CD4-positive, alpha-beta memory T cell (primary cell): ENCODE results near the gene RPS6KL1. TPM values are rescaled to one million over a fixed set of nuclear protein-coding genes. Genes with fewer than 3 reads are reported as not detected.

Experiments
- CTCF ChIA-PET: fragments of 350-600 bp; sonication (Branson Sonifier 250); formaldehyde crosslinking; loops from one replicate; lab custom pipeline; 2021; ENCODE audit warnings: inconsistent platforms; ENCODE audit not compliant: partially characterized antibody; lab: Charles Lee
- POLR2A ChIA-PET: fragments of 350-600 bp; sonication (Branson Sonifier 250); formaldehyde crosslinking; loops from one replicate; lab custom pipeline; 2021; ENCODE audit not compliant: partially characterized antibody; lab: Charles Lee
- DNase-seq, 5 donors: peaks; one replicate each; pipeline versions ENCODE4 v3.0.0 to v3.0.0-alpha.2; 2020 to 2022; ENCODE audit warnings: mixed read lengths in 1 of 5
- H3K27ac ChIP-seq: one replicate; pipeline ENCODE4 v1.7.0; 2013; ENCODE audit warnings: low read depth, low read length
- H3K27me3 ChIP-seq: 2 replicates; pipeline ENCODE4 v1.7.0; 2013; ENCODE audit warnings: mild to moderate bottlenecking, low read length, moderate library complexity; ENCODE audit not compliant: insufficient read depth
- H3K36me3 ChIP-seq: 2 replicates; pipeline ENCODE4 v1.7.0; 2013; ENCODE audit warnings: mild to moderate bottlenecking, low read length, moderate library complexity; ENCODE audit not compliant: insufficient read depth
- H3K4me1 ChIP-seq: 2 replicates; pipeline ENCODE4 v1.7.0; 2013; ENCODE audit warnings: mild to moderate bottlenecking, low read length, moderate library complexity; ENCODE audit not compliant: insufficient read depth
- H3K4me3 ChIP-seq, 2 donors: one replicate each; pipeline ENCODE4 v1.7.0; 2013; ENCODE audit warnings: low read length in 2 of 2, mild to moderate bottlenecking in 1 of 2
- H3K9me3 ChIP-seq, 2 donors: one replicate each; pipeline ENCODE4 v1.7.0; 2013; ENCODE audit warnings: low read length in 2 of 2, control low read depth in 1 of 2; ENCODE audit not compliant: control insufficient read depth in 1 of 2
- H3K27ac Mint-ChIP-seq, 7 donors: one replicate each; pipeline ENCODE4 v1.8.0; 2020 to 2021; ENCODE audit warnings: mixed read lengths in 7 of 7, mild to moderate bottlenecking in 6 of 7, inconsistent platforms in 3 of 7, moderate library complexity in 3 of 7
- H3K27me3 Mint-ChIP-seq, 2 donors: one replicate each; pipeline ENCODE4 v1.8.0; 2020 to 2021; ENCODE audit warnings: mixed read lengths in 2 of 2
- H3K36me3 Mint-ChIP-seq, 2 donors: one replicate each; pipeline ENCODE4 v1.8.0; 2020 to 2021; ENCODE audit warnings: mixed read lengths in 2 of 2, inconsistent platforms in 1 of 2, mild to moderate bottlenecking in 1 of 2
- H3K4me1 Mint-ChIP-seq, 4 donors: one replicate each; pipeline ENCODE4 v1.8.0; 2020 to 2021; ENCODE audit warnings: mixed read lengths in 4 of 4, mild to moderate bottlenecking in 1 of 4
- H3K4me3 Mint-ChIP-seq, 8 donors: one replicate each; pipeline ENCODE4 v1.8.0; 2020 to 2021; ENCODE audit warnings: mixed read lengths in 8 of 8, mild to moderate bottlenecking in 7 of 8, moderate library complexity in 6 of 8, inconsistent platforms in 3 of 8
- H3K9me3 Mint-ChIP-seq, 8 donors: one replicate each; pipeline ENCODE4 v1.8.0; 2020 to 2021; ENCODE audit warnings: mixed read lengths in 8 of 8, mild to moderate bottlenecking in 5 of 8, inconsistent platforms in 3 of 8, moderate library complexity in 1 of 8
- intact Hi-C: fragments of 100-400 bp; cut with micrococcal nuclease; formaldehyde crosslinking; loops from one replicate; pipeline ENCODE4 v1.15.1; 2023
- polyA plus RNA-seq, 2 donors: library from polyadenylated mRNA; unstranded; fragments of 300-500 nt; fragmentation: Illumina TruSeq; gene quantifications; one replicate each; pipeline ENCODE4 v1.2.3, GENCODE V29; 2021
- total RNA-seq, 2 experiments: library from RNA; stranded (reverse); gene quantifications; one replicate each; pipeline ENCODE4 v1.2.3, GENCODE V29; 2021

The RPS6KL1 gene
- total and polyA plus RNA-seq, 4 experiments from 2014 or later = 0.45 to 2.9 (median 1.7) TPM

DNA sequence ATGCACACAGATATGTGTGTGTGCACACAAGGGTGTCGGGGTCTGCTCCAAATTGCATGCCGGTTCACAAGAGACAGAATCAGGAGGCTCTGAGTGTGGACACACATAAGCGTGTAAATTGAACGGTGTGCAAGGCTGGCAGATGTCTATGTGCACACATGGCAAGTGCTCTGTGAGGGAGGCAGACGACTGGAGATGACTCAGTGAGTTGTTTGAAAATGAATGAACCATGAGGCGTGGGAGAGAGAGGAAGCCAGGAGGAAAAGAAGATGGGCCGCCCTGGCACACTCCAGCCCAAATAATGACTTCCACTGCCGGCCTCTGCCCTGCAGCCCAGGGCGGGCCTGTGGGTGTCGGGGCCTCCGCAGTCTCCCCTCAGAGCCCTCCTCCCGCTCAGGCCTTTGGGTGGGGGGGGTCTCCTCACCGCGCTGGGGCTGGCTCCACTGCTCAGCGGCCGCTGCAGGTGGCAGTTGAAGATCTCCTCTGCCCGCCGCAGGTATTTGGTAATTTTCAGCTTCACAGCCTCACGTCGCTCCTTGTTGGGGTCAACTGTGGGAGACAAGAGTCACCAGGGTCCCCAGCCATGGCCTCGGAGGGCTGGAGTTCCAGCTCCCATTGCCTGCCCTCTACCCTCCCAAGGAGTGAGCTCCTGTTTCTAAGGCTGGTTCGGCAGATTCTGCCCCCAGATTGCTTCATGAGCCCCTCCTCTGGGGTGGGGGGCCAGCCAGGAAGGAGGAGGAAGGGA lies 3.5 kb downstream of the RPS6KL1 start:
- Histone ChIP-seq H3K27me3 (no peaks in the 10 kb centered on the region), H3K4me1 (no peaks in the 10 kb centered on the region), H3K9me3 (no peaks in the 10 kb centered on the region), H3K36me3 (no peaks in the 10 kb centered on the region), H3K27ac (no peak overlapping the region), H3K4me3 (no peak overlapping the region)
- no peak for DNase-seq
- ChIA-PET POLR2A (no interaction called here), CTCF (interaction anchor here (2.1 kb wide), 1 partner anchor 169 kb away, joined by 5 read pairs; no protein-coding TSS in a partner anchor)
- intact Hi-C loops = no loop called here
- H3K4me3 Mint-ChIP-seq = no peak overlapping the region
- no peaks in the 10 kb centered on the region for H3K36me3 Mint-ChIP-seq
- peaks cover 0 to 7% of the 10 kb centered on the region in 2 donors for H3K27me3 Mint-ChIP-seq
- H3K9me3 Mint-ChIP-seq = no peaks in the 10 kb centered on the region
- peak overlapping the region in 1 of 7 donors; percentile 72 for H3K27ac Mint-ChIP-seq
- peaks cover 3 to 8% (median 5%) of the 10 kb centered on the region in 4 donors for H3K4me1 Mint-ChIP-seq

- no peaks in the 10 kb centered on the region for H3K9me3 ChIP-seq
- no peaks in the 10 kb centered on the region for H3K4me1 ChIP-seq
- no peaks in the 10 kb centered on the region for H3K36me3 Mint-ChIP-seq
- no peak overlapping the region for H3K27ac Mint-ChIP-seq
- H3K27me3 Mint-ChIP-seq = peaks cover 0 to 1% of the 10 kb centered on the region in 2 donors
- H3K4me3 ChIP-seq = no peak overlapping the region
- ChIA-PET CTCF (no interaction called here), POLR2A (no interaction called here)
- peaks cover 0 to 6% (median 2%) of the 10 kb centered on the region in 4 donors for H3K4me1 Mint-ChIP-seq
- H3K36me3 ChIP-seq = no peaks in the 10 kb centered on the region
- H3K27ac ChIP-seq = no peak overlapping the region
- no peaks in the 10 kb centered on the region for H3K9me3 Mint-ChIP-seq
- H3K4me3 Mint-ChIP-seq = no peak overlapping the region
- no peak for DNase-seq
- H3K27me3 ChIP-seq = no peaks in the 10 kb centered on the region
- intact Hi-C loops = no loop called here
These were observed 4.7 kb downstream of the RPS6KL1 start for GRCh38 chr14:74918380-74918779.

DNA sequence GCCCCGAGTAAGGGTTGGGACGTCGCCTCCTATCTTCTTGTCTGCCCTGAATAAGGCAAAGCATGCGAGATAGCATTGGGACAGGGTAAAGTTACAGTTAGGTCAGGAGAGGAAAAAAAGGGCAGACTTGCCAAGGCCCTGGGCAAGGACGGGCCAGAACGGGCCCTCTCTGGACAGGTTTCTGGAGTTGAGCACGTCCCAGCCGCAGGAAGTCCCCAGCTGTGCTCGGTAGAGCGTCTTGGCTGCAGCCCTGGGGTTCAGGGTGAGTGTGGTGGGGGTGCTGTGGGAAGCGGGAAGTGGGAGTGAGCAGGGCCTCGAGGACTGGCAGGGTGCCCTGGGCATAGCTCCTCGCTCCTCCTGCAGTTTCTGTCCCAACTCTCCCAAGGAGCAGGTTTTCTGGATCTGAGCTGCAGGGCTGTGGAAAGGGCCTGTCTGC lies 5.4 kb downstream of the RPS6KL1 start:
- CTCF ChIA-PET = interaction anchor here (1.1 to 2.1 kb wide), 4 partner anchors 12 to 171 kb away, joined by 3 to 8 read pairs (median 5); no protein-coding TSS in a partner anchor
- DNase-seq = no peak
- no peaks in the 10 kb centered on the region for H3K4me1 ChIP-seq
- H3K9me3 ChIP-seq = no peaks in the 10 kb centered on the region
- H3K27ac ChIP-seq = no peak overlapping the region
- H3K27me3 ChIP-seq = no peaks in the 10 kb centered on the region
- Mint-ChIP-seq H3K27me3 (no peaks in the 10 kb centered on the region), H3K9me3 (no peaks in the 10 kb centered on the region), H3K36me3 (no peaks in the 10 kb centered on the region), H3K4me1 (peaks cover 0 to 6% (median 2%) of the 10 kb centered on the region in 4 donors), H3K27ac (peak overlapping the region in 2 of 7 donors; percentile 32 to 43), H3K4me3 (no peak overlapping the region)
- no peak overlapping the region for H3K4me3 ChIP-seq
- POLR2A ChIA-PET = no interaction called here
- H3K36me3 ChIP-seq = no peaks in the 10 kb centered on the region
- intact Hi-C loops = no loop called here

- Histone ChIP-seq H3K4me1 (no peaks in the 10 kb centered on the region), H3K36me3 (no peaks in the 10 kb centered on the region), H3K4me3 (no peak overlapping the region), H3K27me3 (no peaks in the 10 kb centered on the region), H3K27ac (no peak overlapping the region), H3K9me3 (no peaks in the 10 kb centered on the region)
- no peak overlapping the region for H3K27ac Mint-ChIP-seq
- CTCF ChIA-PET = interaction anchor here (1.1 to 2.1 kb wide), 4 partner anchors 12 to 172 kb away, joined by 3 to 8 read pairs (median 5); no protein-coding TSS in a partner anchor
- POLR2A ChIA-PET = no interaction called here
- no peak for DNase-seq
- no peak overlapping the region for H3K4me3 Mint-ChIP-seq
- H3K9me3 Mint-ChIP-seq = no peaks in the 10 kb centered on the region
- intact Hi-C loops = no loop called here
- no peaks in the 10 kb centered on the region for H3K27me3 Mint-ChIP-seq
- peaks cover 0 to 1% (median 0%) of the 10 kb centered on the region in 4 donors for H3K4me1 Mint-ChIP-seq
- no peaks in the 10 kb centered on the region for H3K36me3 Mint-ChIP-seq
These were observed 5.9 kb downstream of the RPS6KL1 start for GRCh38 chr14:74917178-74917543.

DNA sequence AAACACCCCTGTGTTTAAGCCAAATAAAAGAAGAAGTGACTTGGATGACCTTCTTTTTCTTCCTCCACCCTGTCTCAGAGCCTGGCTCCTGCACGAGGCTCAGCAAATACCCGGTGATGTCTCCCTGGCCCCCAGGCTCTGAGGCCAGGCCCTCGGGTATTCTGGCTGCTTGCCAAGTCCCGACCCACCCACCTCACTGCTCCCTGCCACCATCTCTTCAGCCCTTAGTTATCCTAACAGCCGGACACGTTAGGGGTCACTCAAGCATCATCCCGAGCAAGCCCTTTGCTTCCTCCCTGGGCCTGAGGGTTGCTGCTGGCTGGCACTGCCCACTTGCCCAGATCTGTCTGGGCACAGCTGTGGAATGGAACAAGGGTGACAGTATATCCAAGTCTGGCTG lies 7.2 kb downstream of the RPS6KL1 start:
- Histone ChIP-seq H3K27ac (no peak overlapping the region), H3K27me3 (no peaks in the 10 kb centered on the region), H3K9me3 (no peaks in the 10 kb centered on the region), H3K4me3 (no peak overlapping the region), H3K36me3 (no peaks in the 10 kb centered on the region), H3K4me1 (no peaks in the 10 kb centered on the region)
- Mint-ChIP-seq H3K27ac (no peak overlapping the region), H3K36me3 (no peaks in the 10 kb centered on the region), H3K27me3 (no peaks in the 10 kb centered on the region), H3K4me3 (no peak overlapping the region), H3K4me1 (no peaks in the 10 kb centered on the region), H3K9me3 (no peaks in the 10 kb centered on the region)
- ChIA-PET CTCF (interaction anchor here (0.7 to 2.1 kb wide), 3 partner anchors 10 to 20 kb away, joined by 3 to 8 read pairs (median 3); no protein-coding TSS in a partner anchor), POLR2A (no interaction called here)
- intact Hi-C loops = no loop called here
- no peak for DNase-seq

GRCh38 chr14:74915426-74915825 lies 7.6 kb downstream of the RPS6KL1 start:
- H3K27ac Mint-ChIP-seq = no peak overlapping the region
- H3K36me3 Mint-ChIP-seq = no peaks in the 10 kb centered on the region
- intact Hi-C loops = no loop called here

DNA sequence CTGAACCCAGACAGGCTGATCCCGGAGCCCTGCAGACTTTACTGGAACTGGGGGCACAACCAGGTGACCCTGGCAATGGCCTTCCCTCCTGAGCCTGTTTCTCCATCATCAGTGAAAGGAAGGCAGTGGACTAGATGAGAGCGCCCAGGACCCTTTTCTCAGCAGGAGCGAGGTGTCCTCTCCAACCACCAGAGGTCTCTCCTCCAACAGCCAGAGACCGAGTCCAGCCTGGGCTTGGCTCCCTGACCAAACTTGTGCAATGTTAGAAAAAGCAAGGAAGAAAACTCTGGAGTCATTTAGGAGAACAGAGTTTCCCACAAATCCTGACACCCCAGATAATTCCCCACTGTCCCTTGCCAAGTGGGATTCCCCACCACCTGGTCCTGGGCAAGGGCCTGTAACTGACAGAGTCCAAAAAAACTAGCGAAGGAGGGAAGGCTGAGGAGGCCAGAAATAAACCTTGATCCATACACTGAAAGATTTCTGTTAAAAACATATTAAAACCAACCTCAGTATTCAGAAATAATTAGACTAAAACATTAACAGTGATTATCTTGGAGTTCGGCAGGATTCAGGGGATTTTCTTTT lies 9.0 kb downstream of the RPS6KL1 start:
- no peaks in the 10 kb centered on the region for H3K36me3 ChIP-seq
- H3K9me3 ChIP-seq = no peaks in the 10 kb centered on the region
- ChIA-PET POLR2A (no interaction called here), CTCF (interaction anchor here (1.6 kb wide), 1 partner anchor 22 kb away, joined by 3 read pairs; no protein-coding TSS in a partner anchor)
- DNase-seq = no peak
- no peak overlapping the region for H3K4me3 Mint-ChIP-seq
- intact Hi-C loops = no loop called here
- no peaks in the 10 kb centered on the region for H3K9me3 Mint-ChIP-seq
- H3K27ac Mint-ChIP-seq = no peak overlapping the region
- no peaks in the 10 kb centered on the region for H3K4me1 Mint-ChIP-seq
- no peaks in the 10 kb centered on the region for H3K4me1 ChIP-seq
- H3K4me3 ChIP-seq = no peak overlapping the region
- H3K36me3 Mint-ChIP-seq = no peaks in the 10 kb centered on the region
- no peaks in the 10 kb centered on the region for H3K27me3 ChIP-seq
- H3K27me3 Mint-ChIP-seq = no peaks in the 10 kb centered on the region
- no peak overlapping the region for H3K27ac ChIP-seq

More at GRCh38 chr14:74915426-74915825, 7.6 kb downstream of the RPS6KL1 start:
- no peaks in the 10 kb centered on the region for H3K4me1 Mint-ChIP-seq
- ChIA-PET CTCF (interaction anchor here (0.7 to 1.6 kb wide), 2 partner anchors 10 to 20 kb away, joined by 3 read pairs; no protein-coding TSS in a partner anchor), POLR2A (no interaction called here)
- H3K4me3 Mint-ChIP-seq = no peak overlapping the region
- DNase-seq = no peak
- no peak overlapping the region for H3K4me3 ChIP-seq
- H3K4me1 ChIP-seq = no peaks in the 10 kb centered on the region
- H3K36me3 ChIP-seq = no peaks in the 10 kb centered on the region
- H3K9me3 ChIP-seq = no peaks in the 10 kb centered on the region
- no peaks in the 10 kb centered on the region for H3K27me3 Mint-ChIP-seq
- no peak overlapping the region for H3K27ac ChIP-seq
- no peaks in the 10 kb centered on the region for H3K9me3 Mint-ChIP-seq
- no peaks in the 10 kb centered on the region for H3K27me3 ChIP-seq
